ENCODE measurements around the gene ADNP2.

ADNP2 gene

DNA sequence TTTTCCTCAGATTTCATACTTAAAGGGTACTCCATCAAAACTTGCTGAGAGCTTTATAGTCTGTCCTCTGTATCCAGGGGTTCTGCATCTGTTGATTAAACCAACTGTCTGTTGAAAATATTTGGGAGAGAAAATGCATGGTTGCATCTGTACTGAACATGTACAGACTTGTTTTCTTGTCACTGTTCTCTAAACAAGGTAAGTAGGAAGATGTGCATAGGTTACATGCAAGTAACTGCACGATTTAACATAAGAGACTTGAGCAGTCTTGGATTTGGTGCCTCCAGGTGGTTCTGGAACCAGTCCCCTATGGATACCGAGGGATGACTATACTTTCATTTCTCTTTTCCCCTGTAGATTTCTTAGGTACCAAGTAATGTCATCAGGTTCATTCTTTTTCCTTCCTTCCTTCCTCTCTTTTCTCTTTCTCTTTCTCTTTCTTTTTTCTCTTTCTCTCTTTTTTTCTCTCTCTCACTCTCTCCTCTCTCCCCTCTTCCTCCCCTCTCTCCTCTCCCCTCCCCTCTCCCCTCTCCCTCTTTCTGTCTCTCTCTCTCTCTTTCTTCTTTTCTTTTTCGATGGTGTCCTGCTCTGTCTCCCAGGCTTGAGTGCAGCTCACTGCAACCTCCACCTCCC, 23.2 kb downstream of the ADNP2 start:
- peaks cover 11% of the 10 kb centered on the region for H3K4me1 ChIP-seq (ENCODE audit: control insufficient read depth, low read depth, low read length)
- no peaks in the 10 kb centered on the region for H3K9me3 ChIP-seq (ENCODE audit: control insufficient read depth, low read depth, low read length)
- no peak overlapping the region for H3K9ac ChIP-seq (ENCODE audit: low read length)
- no peak overlapping the region for H3K27ac ChIP-seq (ENCODE audit: low read length)
- no peak overlapping the region for H3K4me3 ChIP-seq (ENCODE audit: low read length)
- no peaks in the 10 kb centered on the region for H3K27me3 ChIP-seq (ENCODE audit: control insufficient read depth, insufficient read depth, low read length)
- peaks cover 50% of the 10 kb centered on the region for H3K36me3 ChIP-seq (ENCODE audit: control insufficient read depth, low read depth, low read length)

DNA sequence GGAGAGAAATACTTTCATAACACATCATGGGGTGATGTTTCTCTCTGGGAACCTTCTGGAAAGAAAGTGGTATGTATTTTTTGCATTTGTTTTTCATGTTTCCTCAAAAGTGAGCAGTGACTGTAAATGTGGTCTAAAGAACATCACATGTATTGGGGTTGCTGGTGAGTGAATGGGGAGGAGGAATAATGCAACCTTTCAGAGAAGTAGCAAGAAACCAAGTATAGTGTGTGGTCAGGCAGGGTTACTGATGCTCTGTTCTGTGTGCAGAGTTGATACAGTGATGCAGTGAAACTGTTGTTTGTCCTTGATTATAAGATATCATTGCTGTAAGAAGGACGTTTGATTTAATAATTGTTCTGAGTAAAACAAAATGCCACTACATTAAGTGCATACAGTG, 24.1 kb downstream of the ADNP2 start:
- no peaks in the 10 kb centered on the region for H3K9me3 ChIP-seq (ENCODE audit: control insufficient read depth, low read depth, low read length)
- H3K27ac ChIP-seq (ENCODE audit: low read length), result no peak overlapping the region
- no peak overlapping the region for H3K4me3 ChIP-seq (ENCODE audit: low read length)
- no peak overlapping the region for H3K9ac ChIP-seq (ENCODE audit: low read length)
- H3K36me3 ChIP-seq (ENCODE audit: control insufficient read depth, low read depth, low read length), result peaks cover 58% of the 10 kb centered on the region
- H3K4me1 ChIP-seq (ENCODE audit: control insufficient read depth, low read depth, low read length), result peaks cover 11% of the 10 kb centered on the region
- H3K27me3 ChIP-seq (ENCODE audit: control insufficient read depth, insufficient read depth, low read length), result no peaks in the 10 kb centered on the region

- no peak overlapping the region for H3K9ac ChIP-seq (ENCODE audit: low read length)
- peaks cover 77% of the 10 kb centered on the region for H3K36me3 ChIP-seq (ENCODE audit: control insufficient read depth, low read depth, low read length)
- no peak overlapping the region for H3K4me3 ChIP-seq (ENCODE audit: low read length)
- peaks cover 3% of the 10 kb centered on the region for H3K4me1 ChIP-seq (ENCODE audit: control insufficient read depth, low read depth, low read length)
- no peaks in the 10 kb centered on the region for H3K27me3 ChIP-seq (ENCODE audit: control insufficient read depth, insufficient read depth, low read length)
- no peaks in the 10 kb centered on the region for H3K9me3 ChIP-seq (ENCODE audit: control insufficient read depth, low read depth, low read length)
- H3K27ac ChIP-seq (ENCODE audit: low read length), result no peak overlapping the region
Observed at GRCh38 chr18:80135136-80135535, 26.1 kb downstream of the ADNP2 start.

DNA sequence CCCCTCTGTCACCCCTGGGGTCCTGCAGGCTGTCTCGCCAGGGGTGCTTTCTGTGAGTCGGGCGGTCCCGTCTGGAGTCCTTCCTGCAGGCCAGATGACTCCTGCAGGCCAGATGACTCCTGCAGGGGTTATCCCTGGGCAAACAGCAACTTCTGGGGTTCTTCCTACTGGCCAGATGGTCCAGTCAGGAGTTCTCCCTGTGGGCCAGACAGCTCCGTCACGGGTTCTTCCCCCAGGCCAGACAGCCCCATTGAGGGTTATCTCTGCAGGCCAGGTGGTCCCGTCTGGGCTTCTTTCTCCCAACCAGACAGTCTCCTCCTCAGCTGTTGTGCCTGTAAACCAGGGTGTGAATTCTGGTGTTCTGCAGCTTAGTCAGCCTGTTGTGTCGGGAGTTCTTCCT, 27.6 kb downstream of the ADNP2 start:
- H3K9me3 ChIP-seq (ENCODE audit: control insufficient read depth, low read depth, low read length), result no peaks in the 10 kb centered on the region
- no peaks in the 10 kb centered on the region for H3K27me3 ChIP-seq (ENCODE audit: control insufficient read depth, insufficient read depth, low read length)
- no peak overlapping the region for H3K27ac ChIP-seq (ENCODE audit: low read length)
- H3K4me1 ChIP-seq (ENCODE audit: control insufficient read depth, low read depth, low read length), result no peaks in the 10 kb centered on the region
- H3K4me3 ChIP-seq (ENCODE audit: low read length), result no peak overlapping the region
- no peak overlapping the region for H3K9ac ChIP-seq (ENCODE audit: low read length)
- H3K36me3 ChIP-seq (ENCODE audit: control insufficient read depth, low read depth, low read length), result peaks cover 78% of the 10 kb centered on the region

DNA sequence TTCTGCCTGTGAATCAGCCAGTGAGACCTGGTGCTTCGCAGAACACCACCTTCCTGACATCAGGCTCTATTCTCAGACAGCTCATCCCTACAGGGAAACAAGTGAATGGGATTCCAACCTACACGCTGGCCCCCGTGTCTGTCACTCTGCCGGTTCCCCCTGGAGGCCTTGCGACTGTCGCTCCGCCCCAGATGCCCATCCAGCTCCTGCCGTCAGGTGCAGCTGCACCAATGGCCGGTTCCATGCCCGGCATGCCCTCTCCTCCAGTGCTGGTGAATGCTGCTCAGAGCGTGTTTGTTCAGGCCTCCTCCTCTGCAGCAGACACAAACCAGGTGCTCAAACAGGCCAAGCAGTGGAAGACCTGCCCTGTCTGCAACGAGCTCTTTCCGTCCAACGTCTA, 28.1 kb downstream of the ADNP2 start:
- no peak overlapping the region for H3K9ac ChIP-seq (ENCODE audit: low read length)
- H3K4me3 ChIP-seq (ENCODE audit: low read length), result no peak overlapping the region
- no peaks in the 10 kb centered on the region for H3K27me3 ChIP-seq (ENCODE audit: control insufficient read depth, insufficient read depth, low read length)
- peaks cover 74% of the 10 kb centered on the region for H3K36me3 ChIP-seq (ENCODE audit: control insufficient read depth, low read depth, low read length)
- no peaks in the 10 kb centered on the region for H3K4me1 ChIP-seq (ENCODE audit: control insufficient read depth, low read depth, low read length)
- H3K27ac ChIP-seq (ENCODE audit: low read length), result no peak overlapping the region
- H3K9me3 ChIP-seq (ENCODE audit: control insufficient read depth, low read depth, low read length), result no peaks in the 10 kb centered on the region

DNA sequence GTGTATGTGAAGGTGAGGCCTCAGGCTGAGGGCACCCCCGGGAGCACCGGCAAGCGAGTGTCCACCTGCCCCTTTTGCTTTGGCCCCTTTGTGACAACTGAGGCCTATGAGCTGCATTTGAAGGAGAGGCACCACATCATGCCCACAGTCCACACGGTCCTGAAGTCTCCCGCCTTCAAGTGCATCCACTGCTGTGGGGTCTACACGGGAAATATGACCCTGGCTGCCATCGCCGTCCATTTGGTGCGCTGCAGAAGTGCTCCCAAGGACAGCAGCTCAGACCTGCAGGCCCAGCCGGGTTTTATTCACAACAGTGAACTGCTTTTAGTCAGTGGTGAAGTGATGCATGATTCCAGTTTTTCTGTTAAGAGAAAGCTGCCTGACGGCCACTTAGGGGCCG, 28.9 kb downstream of the ADNP2 start:
- Histone ChIP-seq H3K27ac (ENCODE audit: low read length) (no peak overlapping the region), H3K9me3 (ENCODE audit: control insufficient read depth, low read depth, low read length) (no peaks in the 10 kb centered on the region), H3K9ac (ENCODE audit: low read length) (no peak overlapping the region), H3K27me3 (ENCODE audit: control insufficient read depth, insufficient read depth, low read length) (no peaks in the 10 kb centered on the region), H3K4me3 (ENCODE audit: low read length) (no peak overlapping the region), H3K4me1 (ENCODE audit: control insufficient read depth, low read depth, low read length) (no peaks in the 10 kb centered on the region), H3K36me3 (ENCODE audit: control insufficient read depth, low read depth, low read length) (peaks cover 71% of the 10 kb centered on the region)

DNA sequence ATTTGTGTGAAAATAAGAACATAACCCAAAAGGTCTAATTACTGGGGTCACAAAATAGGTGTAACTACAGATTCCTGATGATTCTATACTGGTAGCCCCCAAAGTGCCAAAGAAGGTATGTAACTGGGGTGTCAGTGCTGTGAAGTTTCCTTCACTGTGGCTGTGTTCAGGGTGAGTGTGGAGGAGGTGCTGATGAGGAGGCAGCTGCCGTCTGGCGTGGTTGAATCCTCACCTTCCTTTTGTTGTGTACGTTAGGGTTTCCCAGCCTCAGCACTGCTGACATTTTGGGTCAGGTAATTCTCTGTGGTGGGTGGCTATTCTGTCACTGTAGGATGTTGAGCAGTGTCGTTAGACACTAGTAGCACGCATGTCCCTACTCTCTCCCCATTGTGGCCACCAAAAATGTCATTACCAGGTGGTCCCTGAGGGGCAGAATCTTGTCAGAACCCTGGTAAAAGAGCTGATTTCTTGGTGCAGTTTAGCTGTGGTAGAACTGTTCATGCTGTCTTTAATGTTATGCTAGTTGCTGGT, 31.5 kb downstream of the ADNP2 start:
- Histone ChIP-seq H3K27ac (ENCODE audit: low read length) (no peak overlapping the region), H3K36me3 (ENCODE audit: control insufficient read depth, low read depth, low read length) (peaks cover 51% of the 10 kb centered on the region), H3K4me3 (ENCODE audit: low read length) (no peak overlapping the region), H3K9me3 (ENCODE audit: control insufficient read depth, low read depth, low read length) (no peaks in the 10 kb centered on the region), H3K27me3 (ENCODE audit: control insufficient read depth, insufficient read depth, low read length) (no peaks in the 10 kb centered on the region), H3K4me1 (ENCODE audit: control insufficient read depth, low read depth, low read length) (no peaks in the 10 kb centered on the region), H3K9ac (ENCODE audit: low read length) (no peak overlapping the region)

DNA sequence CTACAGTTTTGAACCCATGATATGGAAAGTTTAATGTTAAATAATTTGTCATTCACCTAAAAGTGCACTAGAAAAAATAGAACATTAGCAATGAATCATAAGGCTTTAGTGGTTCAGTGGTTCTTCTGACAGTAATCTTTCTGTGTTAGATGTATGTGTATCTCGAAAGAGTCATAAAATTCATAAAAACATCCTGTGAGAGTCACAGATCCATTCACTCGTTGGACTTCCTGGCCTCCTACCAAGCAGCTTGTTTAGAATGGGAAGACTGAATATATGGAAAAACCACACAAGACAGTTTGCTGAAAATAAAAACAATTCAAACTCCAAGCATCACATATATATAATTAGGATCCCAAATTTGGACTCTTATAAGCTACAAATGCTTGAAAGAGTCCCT, 34.8 kb downstream of the ADNP2 start:
- Histone ChIP-seq H3K9me3 (ENCODE audit: control insufficient read depth, low read depth, low read length) (no peaks in the 10 kb centered on the region), H3K4me1 (ENCODE audit: control insufficient read depth, low read depth, low read length) (no peaks in the 10 kb centered on the region), H3K36me3 (ENCODE audit: control insufficient read depth, low read depth, low read length) (peaks cover 28% of the 10 kb centered on the region), H3K27ac (ENCODE audit: low read length) (no peak overlapping the region), H3K9ac (ENCODE audit: low read length) (no peak overlapping the region), H3K4me3 (ENCODE audit: low read length) (no peak overlapping the region), H3K27me3 (ENCODE audit: control insufficient read depth, insufficient read depth, low read length) (no peaks in the 10 kb centered on the region)

DNA sequence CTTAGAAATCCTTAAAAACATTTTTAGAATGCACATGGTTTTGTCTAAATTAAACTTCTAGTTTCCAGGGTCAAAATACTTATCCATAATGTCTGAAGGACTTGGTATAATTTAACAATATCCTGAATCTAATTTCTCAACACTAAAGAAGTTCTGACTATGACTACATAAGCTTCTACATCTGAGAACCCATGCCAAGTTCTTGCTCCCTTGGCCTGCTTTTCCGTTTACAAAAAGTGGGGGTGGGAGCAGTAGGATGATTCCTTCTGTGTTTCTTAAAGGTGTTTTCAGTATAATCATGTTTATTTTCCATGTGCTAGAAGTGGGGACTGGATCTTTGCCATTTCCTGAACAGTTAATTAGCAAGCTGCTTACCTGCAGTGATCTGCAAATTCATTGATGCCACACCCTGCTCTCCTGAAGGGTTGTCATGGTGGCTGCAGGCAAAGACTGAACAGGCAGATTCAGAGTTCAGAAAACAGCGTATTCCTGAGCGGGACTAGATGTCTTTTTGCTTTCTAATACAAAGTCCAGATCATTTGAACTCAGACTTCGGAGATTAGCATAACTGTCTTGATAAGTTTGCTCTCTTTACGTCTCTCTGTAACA, 36.2 kb downstream of the ADNP2 start:
- Histone ChIP-seq H3K27me3 (ENCODE audit: control insufficient read depth, insufficient read depth, low read length) (no peaks in the 10 kb centered on the region), H3K9ac (ENCODE audit: low read length) (no peak overlapping the region), H3K27ac (ENCODE audit: low read length) (no peak overlapping the region), H3K4me3 (ENCODE audit: low read length) (no peak overlapping the region), H3K4me1 (ENCODE audit: control insufficient read depth, low read depth, low read length) (no peaks in the 10 kb centered on the region), H3K36me3 (ENCODE audit: control insufficient read depth, low read depth, low read length) (peaks cover 29% of the 10 kb centered on the region), H3K9me3 (ENCODE audit: control insufficient read depth, low read depth, low read length) (no peaks in the 10 kb centered on the region)

DNA sequence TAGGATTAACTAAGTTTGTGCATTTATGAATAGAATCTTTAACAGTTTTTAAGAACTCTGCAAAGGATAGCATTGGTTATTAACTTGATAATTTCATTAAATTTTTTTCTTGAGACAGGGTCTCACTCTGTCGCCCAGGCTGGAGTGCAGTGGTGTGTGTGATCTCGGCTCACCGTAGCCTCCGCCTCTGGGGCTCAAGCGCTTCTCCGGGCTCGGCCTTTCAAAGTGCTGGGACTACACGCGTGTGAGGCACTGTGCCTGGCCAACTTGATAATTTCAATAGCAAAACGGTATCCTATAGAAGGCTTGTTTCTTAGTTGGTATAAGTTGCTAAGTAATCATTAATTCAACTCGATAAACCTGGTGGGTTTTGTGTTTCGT, 38.0 kb downstream of the ADNP2 start:
- Histone ChIP-seq H3K27ac (ENCODE audit: low read length) (no peak overlapping the region), H3K36me3 (ENCODE audit: control insufficient read depth, low read depth, low read length) (peaks cover 29% of the 10 kb centered on the region), H3K9ac (ENCODE audit: low read length) (no peak overlapping the region), H3K4me1 (ENCODE audit: control insufficient read depth, low read depth, low read length) (no peaks in the 10 kb centered on the region), H3K27me3 (ENCODE audit: control insufficient read depth, insufficient read depth, low read length) (no peaks in the 10 kb centered on the region), H3K4me3 (ENCODE audit: low read length) (no peak overlapping the region), H3K9me3 (ENCODE audit: control insufficient read depth, low read depth, low read length) (no peaks in the 10 kb centered on the region)

DNA sequence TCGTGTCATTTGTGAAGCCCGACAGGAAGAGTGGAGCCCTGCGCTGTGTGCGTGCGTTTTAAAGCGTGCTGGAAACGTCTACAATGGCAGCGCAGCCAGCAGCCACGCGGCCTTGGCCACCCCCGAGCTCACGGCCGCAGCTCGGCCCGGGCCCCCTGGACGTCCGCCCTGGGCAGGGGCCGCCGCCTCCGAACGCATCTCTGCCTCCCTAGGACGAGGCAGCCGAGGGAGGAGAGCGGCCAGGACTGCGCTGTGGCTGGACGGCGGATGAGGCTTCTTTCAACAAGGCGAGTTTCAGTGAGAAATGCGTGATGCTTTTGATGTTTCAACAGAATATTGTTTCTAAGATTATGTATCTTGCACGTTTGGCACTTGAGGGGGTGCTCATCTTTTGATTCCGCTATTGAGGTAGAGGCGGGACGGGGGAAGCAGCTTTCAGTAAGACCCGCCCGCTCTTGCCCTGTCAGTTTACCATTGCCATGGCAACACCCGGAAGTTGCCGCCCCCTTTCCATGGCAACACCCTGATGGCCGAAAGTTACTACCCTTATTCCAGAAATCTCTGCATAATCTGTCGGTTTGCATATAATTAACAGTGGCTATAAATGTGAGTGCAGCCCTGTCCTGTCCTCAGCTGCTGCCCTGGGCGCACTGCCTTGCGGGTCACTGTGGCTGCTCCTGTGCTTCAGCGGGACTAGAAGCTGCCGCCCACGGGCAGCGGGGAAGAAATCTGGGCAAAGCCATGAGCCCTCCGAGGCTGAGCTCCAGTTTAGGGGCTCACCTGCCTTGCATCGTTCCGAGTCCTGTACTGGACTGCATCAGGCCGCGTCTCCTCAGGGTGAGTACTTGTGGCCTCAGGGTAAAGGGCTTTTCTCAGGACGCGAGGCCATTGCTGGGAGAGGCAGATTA, 38.6 kb downstream of the ADNP2 start:
- Histone ChIP-seq H3K36me3 (ENCODE audit: control insufficient read depth, low read depth, low read length) (peaks cover 29% of the 10 kb centered on the region), H3K4me3 (ENCODE audit: low read length) (no peak overlapping the region), H3K27me3 (ENCODE audit: control insufficient read depth, insufficient read depth, low read length) (no peaks in the 10 kb centered on the region), H3K27ac (ENCODE audit: low read length) (no peak overlapping the region), H3K9ac (ENCODE audit: low read length) (no peak overlapping the region), H3K9me3 (ENCODE audit: control insufficient read depth, low read depth, low read length) (no peaks in the 10 kb centered on the region), H3K4me1 (ENCODE audit: control insufficient read depth, low read depth, low read length) (no peaks in the 10 kb centered on the region)

Measured in iPS-18a (cell line).